Aortic smooth muscle cell (primary cell): ENCODE data around the gene GALM. TPM values are rescaled to one million over a fixed set of nuclear protein-coding genes. Genes with fewer than 3 reads are reported as not detected.

Source experiments
- total RNA-seq: library from RNA; depleted of rRNA; stranded (reverse); fragments of >200 nt; gene quantifications from 2 replicates; pipeline ENCODE4 v1.2.3, GENCODE V29; 2014

Gene GALM
- total RNA-seq, result 17.3 and 18.0 TPM in 2 replicates

GRCh38 chr2:38665854-38666555, at the start of gene GALM:
Gene GALM, plus strand, starts transcription at chr2:38666114. Its CDS starts 48 bp downstream, at chr2:38666162.

GRCh38 chr2:38750891-38751595, 85.1 kb downstream of the GALM start, which contains the start of gene SRSF7:
Gene SRSF7, minus strand, starts transcription at chr2:38751361. Its CDS starts 105 bp downstream, at chr2:38751256.

Other genes starting within 250 kb of the GALM start
- gene HNRNPLL, start 63.2 kb upstream of the GALM start, total RNA-seq, result 37.4 and 37.9 TPM in 2 replicates
- 134 and 172 TPM in 2 replicates for gene SRSF7, start 85.2 kb downstream of the GALM start, total RNA-seq
- 11.8 and 12.0 TPM in 2 replicates for gene GEMIN6, start 112.1 kb downstream of the GALM start, total RNA-seq
- 26.6 and 28.7 TPM in 2 replicates for gene DHX57, start 209.8 kb downstream of the GALM start, total RNA-seq
- gene MORN2, start 209.9 kb downstream of the GALM start, total RNA-seq, result 22.5 and 28.9 TPM in 2 replicates
- 0.37 and 0.40 TPM in 2 replicates for gene ARHGEF33, start 223.8 kb downstream of the GALM start, total RNA-seq